CD14-positive monocyte (primary cell): Measurements from ENCODE around the gene SLC39A9. TPM values are rescaled to one million over a fixed set of nuclear protein-coding genes. Genes with fewer than 3 reads are reported as not detected.

Source experiments
- DNase-seq, 3 donors: peaks; one replicate each; pipeline ENCODE4 v3.0.0-alpha.2; 2011 to 2022
- H2AFZ ChIP-seq: 2 replicates; pipeline ENCODE4 v1.6.0; 2012; ENCODE audit warnings: mild to moderate bottlenecking, low read depth, low read length, inconsistent platforms; ENCODE audit not compliant: insufficient read depth, poor library complexity, severe bottlenecking
- H3K27ac ChIP-seq, 2 donors: 1 replicate in 1 of 2; 2 replicates in 1 of 2; pipeline ENCODE4 v1.5.1; 2012 to 2013; ENCODE audit warnings: low read length in 2 of 2, control low read depth in 1 of 2, inconsistent platforms in 1 of 2, low read depth in 1 of 2, mild to moderate bottlenecking in 1 of 2
- H3K27me3 ChIP-seq, 2 donors: one replicate each; pipeline versions ENCODE4 v1.6.0 to v1.6.1; 2011 to 2013; ENCODE audit warnings: low read length in 2 of 2; ENCODE audit not compliant: control insufficient read depth in 2 of 2, insufficient read depth in 2 of 2
- H3K36me3 ChIP-seq, 2 donors: replicated peaks in 1 of 2; 1 replicate in 1 of 2; 2 replicates in 1 of 2; pipeline versions ENCODE4 v1.5.1 to v1.6.1; 2012 to 2013; ENCODE audit warnings: low read length in 2 of 2, control low read depth in 1 of 2, inconsistent platforms in 1 of 2, mild to moderate bottlenecking in 1 of 2; ENCODE audit not compliant: insufficient read depth in 2 of 2, control insufficient read depth in 1 of 2
- H3K4me1 ChIP-seq, 2 donors: 1 replicate in 1 of 2; 2 replicates in 1 of 2; pipeline versions ENCODE4 v1.5.1 to v1.6.1; 2012 to 2013; ENCODE audit warnings: low read length in 2 of 2, control low read depth in 1 of 2, inconsistent platforms in 1 of 2, mild to moderate bottlenecking in 1 of 2, moderate library complexity in 1 of 2; ENCODE audit not compliant: insufficient read depth in 2 of 2, control insufficient read depth in 1 of 2
- H3K4me2 ChIP-seq: replicated peaks from 2 replicates; pipeline ENCODE3; 2012; ENCODE audit warnings: low read length, moderate library complexity, mild to moderate bottlenecking; ENCODE audit not compliant: poor library complexity, severe bottlenecking; ENCODE audit errors: extremely low read depth
- H3K4me3 ChIP-seq, 3 experiments: fragments of 200-600 bp in 1 of 3; sonication (generic) in 1 of 3; replicated peaks in 1 of 3; 1 replicate in 2 of 3; 2 replicates in 1 of 3; pipeline ENCODE4 v1.5.1; 2011 to 2013; ENCODE audit warnings: low read length in 3 of 3, mild to moderate bottlenecking in 3 of 3, control low read depth in 2 of 3, low read depth in 2 of 3, inconsistent platforms in 1 of 3, moderate library complexity in 1 of 3
- H3K79me2 ChIP-seq: 2 replicates; pipeline ENCODE4 v1.6.0; 2012; ENCODE audit warnings: mild to moderate bottlenecking, control low read depth, inconsistent platforms, low read length, moderate library complexity; ENCODE audit not compliant: insufficient read depth
- H3K9ac ChIP-seq: 2 replicates; pipeline ENCODE4 v1.6.0; 2017; ENCODE audit warnings: low read length, mild to moderate bottlenecking; ENCODE audit not compliant: insufficient read depth, poor library complexity, severe bottlenecking
- H3K9me3 ChIP-seq, 2 donors: replicated peaks in 1 of 2; 1 replicate in 1 of 2; 2 replicates in 1 of 2; pipeline versions ENCODE4 v1.5.1 to v1.6.1; 2012 to 2013; ENCODE audit warnings: low read length in 2 of 2, control low read depth in 1 of 2; ENCODE audit not compliant: control insufficient read depth in 1 of 2, insufficient read depth in 1 of 2
- H4K20me1 ChIP-seq: 2 replicates; pipeline ENCODE4 v1.6.0; 2012; ENCODE audit warnings: mild to moderate bottlenecking, low read length, control low read depth, moderate library complexity; ENCODE audit not compliant: insufficient read depth
- H3K27ac Mint-ChIP-seq, 7 donors: one replicate each; pipeline ENCODE4 v1.8.0; 2020; ENCODE audit warnings: mild to moderate bottlenecking in 7 of 7, mixed read lengths in 7 of 7, moderate library complexity in 6 of 7, inconsistent platforms in 2 of 7
- H3K27me3 Mint-ChIP-seq, 3 donors: one replicate each; pipeline ENCODE4 v1.8.0; 2021 to 2022; ENCODE audit warnings: low read depth in 3 of 3, mild to moderate bottlenecking in 3 of 3, mixed read lengths in 3 of 3, moderate library complexity in 3 of 3, inconsistent platforms in 1 of 3
- H3K36me3 Mint-ChIP-seq, 2 donors: one replicate each; pipeline ENCODE4 v1.8.0; 2020; ENCODE audit warnings: mixed read lengths in 2 of 2, inconsistent platforms in 1 of 2, mild to moderate bottlenecking in 1 of 2
- H3K4me1 Mint-ChIP-seq: one replicate; pipeline ENCODE4 v1.8.0; 2020; ENCODE audit warnings: mild to moderate bottlenecking, mixed read lengths
- H3K4me3 Mint-ChIP-seq, 2 donors: one replicate each; pipeline ENCODE4 v1.8.0; 2020; ENCODE audit warnings: mild to moderate bottlenecking in 2 of 2, mixed read lengths in 2 of 2, moderate library complexity in 1 of 2
- H3K9me3 Mint-ChIP-seq, 7 donors: one replicate each; pipeline ENCODE4 v1.8.0; 2020 to 2022; ENCODE audit warnings: mixed read lengths in 7 of 7, mild to moderate bottlenecking in 6 of 7, moderate library complexity in 6 of 7, inconsistent platforms in 2 of 7
- CTCF ChIP-seq: fragments of 200-600 bp; IDR thresholded peaks from one replicate; pipeline ENCODE4 v1.8.0; 2022; ENCODE audit warnings: antibody characterized with exemption, mild to moderate bottlenecking
- WGBS: methylation state at CpG from one replicate; pipeline ENCODE4 v1.1.5; 2013; ENCODE audit warnings: missing lambda C conversion rate; ENCODE audit not compliant: insufficient coverage; 5-methylcytosine and 5-hydroxymethylcytosine counted together
- intact Hi-C, 2 donors: fragments of 100-400 bp; cut with micrococcal nuclease; formaldehyde crosslinking; loops; one replicate each; pipeline versions ENCODE4 v1.15.0 to v1.15.1; 2023
- polyA minus RNA-seq: library from RNA; depleted of rRNA, polyadenylated mRNA; stranded (reverse); fragments of >200 nt; gene quantifications from 2 replicates; pipeline ENCODE4 v1.2.3, GENCODE V29; 2012
- polyA plus RNA-seq, 3 donors: library from polyadenylated mRNA; depleted of rRNA in 1 of 3; unstranded in 2 of 3; stranded (reverse) in 1 of 3; fragments of 300-500 nt in 2 of 3; fragments of >200 nt in 1 of 3; fragmentation: Illumina TruSeq in 2 of 3; gene quantifications; 1 replicate in 2 of 3; 2 replicates in 1 of 3; pipeline ENCODE4 v1.2.3, GENCODE V29; 2012 to 2021
- total RNA-seq, 12 experiments: library from RNA in 1 of 12; stranded (reverse) in 1 of 12; fragments of 120-200 nt in 1 of 12; gene quantifications; one replicate each; pipeline ENCODE4 v1.2.4 and lab custom pipeline; 2013 to 2026; ENCODE audit warnings: mixed read lengths in 6 of 12, inconsistent platforms in 1 of 12

SLC39A9 gene
- total RNA-seq (2013), result 61.5 TPM
- polyA plus RNA-seq (10 to 100 TPM; 28.6 to 44.2 (median 37.6) TPM), polyA minus RNA-seq (30.5 and 40.9 TPM in 2 replicates), total RNA-seq (lab: John Stamatoyannopoulos, UW) (69.8 to 121 (median 88.4) reads per million in 11 experiments)

GRCh38 chr14:69398053-69398817, at the start of gene SLC39A9, which contains the start of gene ERH:
Gene SLC39A9 (plus strand): TSS chr14:69398692. CDS start chr14:69399370, 678 bp downstream.
Gene ERH (minus strand): TSS chr14:69398299. CDS start chr14:69398233, 66 bp downstream.
- Histone ChIP-seq H3K4me2 (peak within 1 kb of the TSS; percentile 92), H3K9me3 (no peaks in the 10 kb centered on the region), H3K36me3 (peaks cover 28 to 32% of the 10 kb centered on the region in 2 donors), H3K79me2 (peaks cover 97% of the 10 kb centered on the region), H3K27ac (peak within 1 kb of the TSS; percentile 69 to 99), H3K27me3 (no peaks in the 10 kb centered on the region), H3K9ac (peak within 1 kb of the TSS; percentile 95), H3K4me3 (peak within 1 kb of the TSS; percentile 66 to 99 (median 99)), H2AFZ (peak within 1 kb of the TSS; percentile 93), H4K20me1 (peaks cover 26% of the 10 kb centered on the region), H3K4me1 (peaks cover 35 to 48% of the 10 kb centered on the region in 2 donors)
- peak; percentile 96 to 98 (median 97) for DNase-seq
- WGBS, result under 1% methylated on average over 41 of the region's 53 CpGs
- intact Hi-C loops, result loop anchor here in 1 of 2 donors (5.0 to 10.0 kb wide), 2 partner anchors 369 to 1207 kb away; partner anchors contain the start of genes MED6 and SRSF5
- peaks cover 30 to 39% of the 10 kb centered on the region in 2 donors for H3K36me3 Mint-ChIP-seq
- H3K27me3 Mint-ChIP-seq, result no peaks in the 10 kb centered on the region
- TF ChIP-seq CTCF, result no peak
- H3K4me1 Mint-ChIP-seq, result peaks cover 51% of the 10 kb centered on the region
- H3K4me3 Mint-ChIP-seq, result peak within 1 kb of the TSS; percentile 92 to 96
- H3K27ac Mint-ChIP-seq, result peak within 1 kb of the TSS; percentile 97 to 99 (median 99)
- H3K9me3 Mint-ChIP-seq, result peaks cover 0 to 5% (median 0%) of the 10 kb centered on the region in 7 donors

- 94% methylated on average over 4 of the region's 11 CpGs for WGBS
- Histone ChIP-seq H3K27me3 (no peaks in the 10 kb centered on the region), H3K9ac (no peak overlapping the region), H4K20me1 (no peaks in the 10 kb centered on the region), H3K4me2 (no peak overlapping the region), H3K4me1 (peaks cover 11 to 16% of the 10 kb centered on the region in 2 donors), H3K79me2 (no peaks in the 10 kb centered on the region), H3K9me3 (no peaks in the 10 kb centered on the region), H3K4me3 (no peak overlapping the region), H2AFZ (no peak overlapping the region), H3K36me3 (no peaks in the 10 kb centered on the region), H3K27ac (no peak overlapping the region)
- Mint-ChIP-seq H3K27me3 (peaks cover 3 to 17% (median 13%) of the 10 kb centered on the region in 3 donors), H3K4me3 (no peak overlapping the region), H3K36me3 (no peaks in the 10 kb centered on the region), H3K4me1 (peaks cover 16% of the 10 kb centered on the region), H3K9me3 (no peaks in the 10 kb centered on the region), H3K27ac (peak overlapping the region in 3 of 7 donors; percentile 28 to 81 (median 37))
- intact Hi-C loops, result no loop called here
- no peak for TF ChIP-seq CTCF
- no peak for DNase-seq
Observed at GRCh38 chr14:69349091-69349777, 49.3 kb upstream of the SLC39A9 start.
